Measurements from ENCODE around the gene CCBE1. TPM values are rescaled to one million over a fixed set of nuclear protein-coding genes. Genes with fewer than 3 reads are reported as not detected.

Gene CCBE1
- total RNA-seq, 2 experiments from 2014 or later: not detected

- H3K27me3 Mint-ChIP-seq: peaks cover 48% of the 10 kb centered on the region
- H3K27ac Mint-ChIP-seq: no peak overlapping the region
- CTCF ChIA-PET: no interaction called here
- no peak for DNase-seq
- H3K36me3 Mint-ChIP-seq (ENCODE audit: low read depth): no peaks in the 10 kb centered on the region
- no peak for ATAC-seq
- H3K9me3 Mint-ChIP-seq: no peaks in the 10 kb centered on the region
- TF ChIP-seq CTCF (IDR thresholded peaks at IDR 0.05): no peak
- H3K4me1 Mint-ChIP-seq (ENCODE audit: low read depth): peaks cover 8% of the 10 kb centered on the region
- intact Hi-C loops (cut with micrococcal nuclease): no loop called here
- no peak overlapping the region for H3K4me3 Mint-ChIP-seq
- POLR2A ChIA-PET: interaction anchor here (0.6 kb wide), 1 partner anchor 186 kb away, joined by 3 read pairs; no protein-coding TSS in a partner anchor
Measured at GRCh38 chr18:59695551-59695950, 1.7 kb downstream of the CCBE1 start.

GRCh38 chr18:59694824-59695223 lies 2.4 kb downstream of the CCBE1 start:
- ATAC-seq: no peak

GRCh38 chr18:59691996-59692395 lies 5.2 kb downstream of the CCBE1 start:
- H3K36me3 Mint-ChIP-seq (ENCODE audit: low read depth): no peaks in the 10 kb centered on the region
- intact Hi-C loops (cut with micrococcal nuclease): no loop called here
- POLR2A ChIA-PET: no interaction called here
- peaks cover 39% of the 10 kb centered on the region for H3K27me3 Mint-ChIP-seq
- ATAC-seq (no peak), DNase-seq (no peak)
- peaks cover 2% of the 10 kb centered on the region for H3K4me1 Mint-ChIP-seq (ENCODE audit: low read depth)
- no peaks in the 10 kb centered on the region for H3K9me3 Mint-ChIP-seq
- no peak for TF ChIP-seq CTCF (IDR thresholded peaks at IDR 0.05)
- no peak overlapping the region for H3K4me3 Mint-ChIP-seq
- CTCF ChIA-PET: no interaction called here
- no peak overlapping the region for H3K27ac Mint-ChIP-seq

More at GRCh38 chr18:59694824-59695223, 2.4 kb downstream of the CCBE1 start:
- Mint-ChIP-seq H3K27ac (no peak overlapping the region), H3K4me3 (no peak overlapping the region), H3K4me1 (ENCODE audit: low read depth) (peaks cover 8% of the 10 kb centered on the region), H3K9me3 (no peaks in the 10 kb centered on the region), H3K36me3 (ENCODE audit: low read depth) (no peaks in the 10 kb centered on the region), H3K27me3 (peaks cover 47% of the 10 kb centered on the region)
- TF ChIP-seq CTCF (IDR thresholded peaks at IDR 0.05): no peak
- POLR2A ChIA-PET: no interaction called here
- CTCF ChIA-PET: interaction anchor here (1.5 kb wide), 1 partner anchor 129 kb away, joined by 9 read pairs; no protein-coding TSS in a partner anchor
- DNase-seq: no peak
- intact Hi-C loops (cut with micrococcal nuclease): no loop called here

GRCh38 chr18:59690996-59691395 lies 6.2 kb downstream of the CCBE1 start:
- ChIA-PET CTCF (no interaction called here), POLR2A (no interaction called here)
- no peak overlapping the region for H3K27ac Mint-ChIP-seq
- TF ChIP-seq CTCF (IDR thresholded peaks at IDR 0.05): no peak
- intact Hi-C loops (cut with micrococcal nuclease): no loop called here
- H3K9me3 Mint-ChIP-seq: no peaks in the 10 kb centered on the region
- no peak for ATAC-seq
- no peak for DNase-seq
- H3K4me1 Mint-ChIP-seq (ENCODE audit: low read depth): no peaks in the 10 kb centered on the region
- H3K36me3 Mint-ChIP-seq (ENCODE audit: low read depth): no peaks in the 10 kb centered on the region
- H3K27me3 Mint-ChIP-seq: peaks cover 33% of the 10 kb centered on the region
- H3K4me3 Mint-ChIP-seq: no peak overlapping the region

- no peaks in the 10 kb centered on the region for H3K9me3 Mint-ChIP-seq
- no peaks in the 10 kb centered on the region for H3K4me1 Mint-ChIP-seq (ENCODE audit: low read depth)
- peaks cover 27% of the 10 kb centered on the region for H3K27me3 Mint-ChIP-seq
- ChIA-PET CTCF (no interaction called here), POLR2A (interaction anchor here (0.6 kb wide), 1 partner anchor 467 kb away, joined by 3 read pairs; no protein-coding TSS in a partner anchor)
- intact Hi-C loops (cut with micrococcal nuclease): no loop called here
- no peak overlapping the region for H3K27ac Mint-ChIP-seq
- H3K36me3 Mint-ChIP-seq (ENCODE audit: low read depth): no peaks in the 10 kb centered on the region
- TF ChIP-seq CTCF (IDR thresholded peaks at IDR 0.05): no peak
- ATAC-seq (no peak), DNase-seq (no peak)
- no peak overlapping the region for H3K4me3 Mint-ChIP-seq
Measured at GRCh38 chr18:59690186-59690982, 6.8 kb downstream of the CCBE1 start.

Measured in activated CD8-positive, alpha-beta T cell treated with anti-CD3 and anti-CD28 coated beads for 36 hours (primary cell).